Kidney epithelial cell (primary cell): ENCODE measurements around the gene DNAJC8. TPM values are rescaled to one million over a fixed set of nuclear protein-coding genes. Genes with fewer than 3 reads are reported as not detected.

Experiments
- DNase-seq: peaks from one replicate; pipeline ENCODE4 v3.0.0-alpha.2; 2010; ENCODE audit warnings: low read depth
- H3K27me3 ChIP-seq: 2 replicates; pipeline ENCODE4 v1.6.0; 2011; ENCODE audit warnings: low read length; ENCODE audit not compliant: control insufficient read depth, insufficient read depth
- H3K36me3 ChIP-seq: 2 replicates; pipeline ENCODE4 v1.5.1; 2011; ENCODE audit warnings: low read length; ENCODE audit not compliant: control insufficient read depth, insufficient read depth
- H3K4me3 ChIP-seq: 2 replicates; pipeline ENCODE4 v1.5.1; 2011; ENCODE audit warnings: low read depth, mild to moderate bottlenecking, control low read depth, low read length
- total RNA-seq: library from RNA; depleted of rRNA; stranded (reverse); fragments of >200 nt; gene quantifications from 2 replicates; pipeline ENCODE4 v1.2.3, GENCODE V29; 2015
- TF ChIP-seq, protein P1 (sequence below): IDR thresholded peaks from 2 replicates; pipeline ENCODE4 v1.5.1; 2011; ENCODE audit warnings: mild to moderate bottlenecking, moderate library complexity, low read length, control low read depth, inconsistent platforms; ENCODE audit not compliant: insufficient read depth, poor library complexity, severe bottlenecking

Gene DNAJC8
- total RNA-seq, 1 donor from 2014 or later: 93.3 TPM

DNA sequence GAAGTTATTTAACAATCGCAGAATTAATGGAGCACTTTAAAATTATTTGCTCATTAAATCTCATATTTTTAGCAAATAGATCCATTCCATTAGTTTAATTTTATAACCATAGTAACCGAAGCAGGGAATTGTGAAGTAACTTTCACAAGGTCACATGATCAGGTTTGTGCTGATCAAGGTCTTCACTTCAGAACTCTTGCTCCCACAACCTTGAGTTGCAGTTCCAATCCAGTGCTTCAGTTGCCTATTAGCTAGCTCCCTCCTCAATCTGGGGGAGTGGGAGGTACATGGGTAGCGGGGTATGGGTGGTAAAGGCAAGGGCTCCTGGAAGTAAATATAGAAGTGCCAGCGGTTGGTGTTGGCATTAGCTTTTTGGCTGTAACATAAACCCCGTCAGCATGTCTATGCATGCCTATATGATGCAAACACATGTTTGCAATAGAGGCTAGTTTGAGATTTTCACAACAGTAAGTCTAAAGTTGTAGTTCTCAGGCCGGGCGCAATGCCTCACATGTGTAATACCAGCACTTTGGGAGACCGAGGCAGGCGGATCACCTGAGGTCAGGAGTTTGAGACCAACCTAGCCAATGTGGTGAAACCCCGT is 8.9 kb upstream of the DNAJC8 start:
- no peak for DNase-seq
- Histone ChIP-seq H3K36me3 (no peaks in the 10 kb centered on the region), H3K27me3 (no peaks in the 10 kb centered on the region), H3K4me3 (no peak overlapping the region)
- TF ChIP-seq, protein P1, sequence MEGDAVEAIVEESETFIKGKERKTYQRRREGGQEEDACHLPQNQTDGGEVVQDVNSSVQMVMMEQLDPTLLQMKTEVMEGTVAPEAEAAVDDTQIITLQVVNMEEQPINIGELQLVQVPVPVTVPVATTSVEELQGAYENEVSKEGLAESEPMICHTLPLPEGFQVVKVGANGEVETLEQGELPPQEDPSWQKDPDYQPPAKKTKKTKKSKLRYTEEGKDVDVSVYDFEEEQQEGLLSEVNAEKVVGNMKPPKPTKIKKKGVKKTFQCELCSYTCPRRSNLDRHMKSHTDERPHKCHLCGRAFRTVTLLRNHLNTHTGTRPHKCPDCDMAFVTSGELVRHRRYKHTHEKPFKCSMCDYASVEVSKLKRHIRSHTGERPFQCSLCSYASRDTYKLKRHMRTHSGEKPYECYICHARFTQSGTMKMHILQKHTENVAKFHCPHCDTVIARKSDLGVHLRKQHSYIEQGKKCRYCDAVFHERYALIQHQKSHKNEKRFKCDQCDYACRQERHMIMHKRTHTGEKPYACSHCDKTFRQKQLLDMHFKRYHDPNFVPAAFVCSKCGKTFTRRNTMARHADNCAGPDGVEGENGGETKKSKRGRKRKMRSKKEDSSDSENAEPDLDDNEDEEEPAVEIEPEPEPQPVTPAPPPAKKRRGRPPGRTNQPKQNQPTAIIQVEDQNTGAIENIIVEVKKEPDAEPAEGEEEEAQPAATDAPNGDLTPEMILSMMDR: no peak

DNA sequence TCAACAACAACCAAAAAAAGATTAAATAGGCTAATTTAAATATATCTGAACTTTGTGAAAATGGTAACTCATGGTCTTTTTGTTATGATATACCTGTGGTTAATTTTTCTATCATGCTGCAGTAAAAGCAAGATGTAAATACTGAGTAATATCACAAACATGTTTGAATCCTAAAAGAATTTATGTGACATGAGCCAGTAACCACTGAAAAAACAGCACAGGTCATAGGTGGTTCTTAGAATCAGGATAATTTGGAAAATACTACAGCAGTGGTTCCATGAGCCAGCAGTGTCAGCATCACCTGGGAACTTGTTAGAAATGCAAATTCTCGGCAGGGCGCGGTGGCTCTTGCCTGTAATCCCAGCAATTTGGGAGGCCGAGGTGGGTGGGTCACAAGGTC is 7.2 kb upstream of the DNAJC8 start:
- no peak for DNase-seq
- TF ChIP-seq, protein P1: no peak
- Histone ChIP-seq H3K36me3 (no peaks in the 10 kb centered on the region), H3K27me3 (no peaks in the 10 kb centered on the region), H3K4me3 (no peak overlapping the region)

DNA sequence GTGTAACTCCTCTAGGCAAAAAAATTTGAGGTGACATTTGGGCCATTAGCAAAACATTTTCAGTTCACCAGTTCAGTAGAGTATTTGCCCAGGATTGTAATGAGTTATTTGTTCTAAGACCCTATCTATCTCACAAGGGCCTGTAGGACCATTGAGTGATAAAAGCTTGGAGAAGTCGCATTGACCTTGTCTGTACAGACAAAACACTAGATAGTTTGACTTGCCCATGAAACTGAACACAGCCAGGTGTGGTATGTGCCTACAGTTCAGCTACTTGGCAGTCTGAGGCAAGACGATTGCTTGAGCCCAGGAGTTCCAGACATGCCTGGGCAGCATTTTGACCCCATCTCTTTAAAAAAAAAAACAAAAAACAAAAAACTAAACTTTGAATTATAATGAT is 6.2 kb upstream of the DNAJC8 start:
- no peak overlapping the region for H3K4me3 ChIP-seq
- TF ChIP-seq, protein P1: no peak
- H3K36me3 ChIP-seq: no peaks in the 10 kb centered on the region
- DNase-seq: no peak
- H3K27me3 ChIP-seq: no peaks in the 10 kb centered on the region

DNA sequence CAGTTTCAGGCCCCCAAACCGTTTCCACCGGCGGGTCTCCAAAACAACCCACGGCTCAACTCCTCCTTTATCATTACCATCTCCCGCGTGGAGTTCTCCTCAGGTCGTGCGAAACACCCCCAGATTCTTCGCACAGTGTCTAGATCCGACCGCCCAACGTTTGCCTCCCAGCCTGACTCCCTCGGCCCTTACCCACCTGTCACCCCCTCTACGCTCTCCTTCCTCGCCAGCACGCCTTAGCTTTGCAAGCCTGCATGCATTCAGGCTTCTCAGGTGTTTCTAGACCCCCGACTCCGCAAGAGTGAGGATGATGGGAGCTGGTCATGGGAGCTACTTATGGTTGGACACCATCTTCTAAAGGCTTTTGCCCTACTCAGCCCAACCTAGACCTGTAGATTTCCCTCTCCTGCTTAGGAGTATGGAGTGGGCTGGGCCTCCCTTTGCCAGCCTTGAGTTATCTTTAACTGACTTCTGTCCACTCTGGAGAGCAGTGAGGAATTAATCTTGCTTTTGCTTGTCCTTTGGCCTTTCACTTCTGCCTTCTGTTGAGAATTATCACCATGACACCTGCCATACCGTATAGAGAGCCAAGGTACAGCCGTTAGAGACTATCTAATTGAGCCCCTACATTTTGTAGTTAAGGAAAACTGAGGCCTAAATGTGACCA is 4.0 kb upstream of the DNAJC8 start:
- TF ChIP-seq, protein P1: no peak
- Histone ChIP-seq H3K27me3 (no peaks in the 10 kb centered on the region), H3K4me3 (peak overlapping the region; percentile 90), H3K36me3 (no peaks in the 10 kb centered on the region)
- no peak for DNase-seq

DNA sequence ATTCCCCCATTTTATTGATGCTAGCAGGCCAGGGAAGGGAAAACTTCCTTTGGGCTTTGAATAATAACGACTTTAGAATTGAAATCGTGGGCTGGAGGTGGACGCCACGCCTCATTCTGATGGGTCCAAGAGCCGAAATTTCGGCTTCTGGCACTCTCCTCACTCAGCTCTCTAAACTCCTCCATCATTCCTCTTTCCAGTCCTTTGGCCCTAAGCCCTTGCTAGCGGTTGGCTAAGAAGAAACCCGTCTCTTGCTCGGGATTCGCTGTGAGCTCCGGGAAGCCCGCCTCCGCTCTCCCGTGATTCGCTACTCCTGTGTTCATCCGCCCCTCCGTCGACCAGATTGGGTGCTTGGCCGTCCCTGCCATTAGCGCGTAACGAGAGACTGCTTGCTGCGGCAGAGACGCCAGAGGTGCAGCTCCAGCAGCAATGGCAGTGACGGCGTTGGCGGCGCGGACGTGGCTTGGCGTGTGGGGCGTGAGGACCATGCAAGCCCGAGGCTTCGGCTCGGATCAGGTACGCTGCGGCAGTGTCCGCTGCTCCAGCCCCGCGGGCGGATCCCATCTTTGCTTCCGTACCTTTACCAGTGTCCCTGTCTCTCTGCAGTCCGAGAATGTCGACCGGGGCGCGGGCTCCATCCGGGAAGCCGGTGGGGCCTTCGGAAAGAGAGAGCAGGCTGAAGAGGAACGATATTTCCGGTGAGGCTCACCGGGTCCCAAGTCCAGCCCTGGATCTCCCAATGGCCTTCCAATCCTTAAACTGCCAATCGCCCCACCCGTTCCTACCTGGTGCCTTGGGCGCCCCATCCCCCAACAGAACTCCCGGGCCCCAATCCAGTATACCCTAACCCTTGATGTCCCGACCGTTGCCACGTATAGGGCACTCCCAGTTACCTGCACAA is 3.2 kb upstream of the DNAJC8 start, which contains the start of gene ATP5IF1:
Gene ATP5IF1 (plus strand): TSS at position 370 of the 901 bp plus-strand sequence. CDS start 60 bp downstream, at position 430.
- H3K27me3 ChIP-seq: no peaks in the 10 kb centered on the region
- peak; percentile 94 for DNase-seq
- no peaks in the 10 kb centered on the region for H3K36me3 ChIP-seq
- TF ChIP-seq, protein P1: no peak
- peak within 1 kb of the TSS; percentile 90 for H3K4me3 ChIP-seq
